ENCODE data around the gene CLDN2.

GRCh38 chrX:106964290-106964689, 44.1 kb downstream of the CLDN2 start:
- TF ChIP-seq EZH2 (IDR thresholded peaks at IDR 0.05; ENCODE audit: borderline replicate concordance, low read length) (no peak), CTCF (IDR thresholded peaks at IDR 0.05; ENCODE audit: low read length) (no peak)
